Measurements from ENCODE around the gene PRDM13.

- TF ChIP-seq CREB5 (CRISPR knock-in tag; IDR thresholded peaks at IDR 0.05; ENCODE audit: low read depth) (no peak), ZNF70 (CRISPR knock-in tag; IDR thresholded peaks at IDR 0.05) (no peak)
Measured at GRCh38 chr6:99604166-99605073, 2.2 kb upstream of the PRDM13 start.

Data from SK-N-SH treated with all-trans-retinoic acid at 6 μM for 48 hours (cell line).